Stomach smooth muscle (tissue), 2 donors: ENCODE measurements around the gene MAGEA1.

ENCODE experiments used
- H3K27ac ChIP-seq: one replicate; pipeline ENCODE4 v1.7.0; 2013; ENCODE audit warnings: mild to moderate bottlenecking, low read length, inconsistent platforms
- H3K27me3 ChIP-seq, 2 donors: one replicate each; pipeline ENCODE4 v1.7.0; 2013; ENCODE audit warnings: low read length in 2 of 2; ENCODE audit not compliant: insufficient read depth in 2 of 2, control insufficient read depth in 1 of 2
- H3K36me3 ChIP-seq, 2 donors: one replicate each; pipeline ENCODE4 v1.7.0; 2013; ENCODE audit warnings: low read length in 2 of 2; ENCODE audit not compliant: control insufficient read depth in 2 of 2, insufficient read depth in 2 of 2
- H3K4me1 ChIP-seq: one replicate; pipeline ENCODE4 v1.7.0; 2013; ENCODE audit warnings: low read length; ENCODE audit not compliant: control insufficient read depth, insufficient read depth
- H3K4me3 ChIP-seq, 2 donors: one replicate each; pipeline ENCODE4 v1.7.0; 2013; ENCODE audit warnings: low read length in 2 of 2
- H3K9ac ChIP-seq, 2 donors: one replicate each; pipeline ENCODE4 v1.7.0; 2013; ENCODE audit warnings: low read length in 2 of 2, mild to moderate bottlenecking in 1 of 2
- H3K9me3 ChIP-seq, 2 donors: one replicate each; pipeline ENCODE4 v1.7.0; 2013; ENCODE audit warnings: low read length in 2 of 2; ENCODE audit not compliant: control insufficient read depth in 2 of 2
- donor health status: healthy.
- donor health status: Pancreatic carcinoma.

MAGEA1 gene

GRCh38 chrX:153184787-153185186, 5.7 kb downstream of the MAGEA1 start:
- no peak overlapping the region for H3K27ac ChIP-seq
- no peaks in the 10 kb centered on the region for H3K4me1 ChIP-seq
- peaks cover 0 to 21% of the 10 kb centered on the region in 2 donors for H3K27me3 ChIP-seq
- H3K36me3 ChIP-seq, result no peaks in the 10 kb centered on the region
- no peak overlapping the region for H3K4me3 ChIP-seq
- no peak overlapping the region for H3K9ac ChIP-seq
- peaks cover 0 to 2% of the 10 kb centered on the region in 2 donors for H3K9me3 ChIP-seq

GRCh38 chrX:153190381-153190780, 11.3 kb downstream of the MAGEA1 start:
- H3K36me3 ChIP-seq, result no peaks in the 10 kb centered on the region
- peaks cover 0 to 15% of the 10 kb centered on the region in 2 donors for H3K27me3 ChIP-seq
- no peak overlapping the region for H3K27ac ChIP-seq
- peaks cover 0 to 4% of the 10 kb centered on the region in 2 donors for H3K9me3 ChIP-seq
- H3K4me1 ChIP-seq, result no peaks in the 10 kb centered on the region
- no peak overlapping the region for H3K4me3 ChIP-seq
- H3K9ac ChIP-seq, result no peak overlapping the region

- Histone ChIP-seq H3K27me3 (peaks cover 0 to 2% of the 10 kb centered on the region in 2 donors), H3K4me3 (no peak overlapping the region), H3K4me1 (no peaks in the 10 kb centered on the region), H3K36me3 (no peaks in the 10 kb centered on the region), H3K27ac (no peak overlapping the region), H3K9ac (no peak overlapping the region), H3K9me3 (peaks cover 0 to 5% of the 10 kb centered on the region in 2 donors)
Measured at GRCh38 chrX:153200462-153200861, 21.4 kb downstream of the MAGEA1 start.

GRCh38 chrX:153206425-153207046, 27.5 kb downstream of the MAGEA1 start:
- Histone ChIP-seq H3K9ac (no peak overlapping the region), H3K27me3 (peaks cover 0 to 2% of the 10 kb centered on the region in 2 donors), H3K9me3 (no peaks in the 10 kb centered on the region), H3K36me3 (no peaks in the 10 kb centered on the region), H3K4me3 (no peak overlapping the region), H3K4me1 (no peaks in the 10 kb centered on the region), H3K27ac (no peak overlapping the region)

- Histone ChIP-seq H3K4me3 (no peak overlapping the region), H3K9me3 (no peaks in the 10 kb centered on the region), H3K27ac (no peak overlapping the region), H3K9ac (no peak overlapping the region), H3K36me3 (no peaks in the 10 kb centered on the region), H3K4me1 (no peaks in the 10 kb centered on the region), H3K27me3 (peaks cover 0 to 3% of the 10 kb centered on the region in 2 donors)
Measured at GRCh38 chrX:153209347-153209746, 30.3 kb downstream of the MAGEA1 start.

- H3K9ac ChIP-seq, result no peak overlapping the region
- H3K9me3 ChIP-seq, result no peaks in the 10 kb centered on the region
- H3K4me1 ChIP-seq, result no peaks in the 10 kb centered on the region
- no peaks in the 10 kb centered on the region for H3K36me3 ChIP-seq
- H3K27ac ChIP-seq, result no peak overlapping the region
- H3K4me3 ChIP-seq, result no peak overlapping the region
- H3K27me3 ChIP-seq, result peaks cover 0 to 16% of the 10 kb centered on the region in 2 donors
Measured at GRCh38 chrX:153214934-153215333, 35.9 kb downstream of the MAGEA1 start.

- no peaks in the 10 kb centered on the region for H3K36me3 ChIP-seq
- H3K4me3 ChIP-seq, result no peak overlapping the region
- no peak overlapping the region for H3K9ac ChIP-seq
- no peaks in the 10 kb centered on the region for H3K4me1 ChIP-seq
- peaks cover 0 to 16% of the 10 kb centered on the region in 2 donors for H3K27me3 ChIP-seq
- no peak overlapping the region for H3K27ac ChIP-seq
- H3K9me3 ChIP-seq, result no peaks in the 10 kb centered on the region
Measured at GRCh38 chrX:153216926-153217325, 37.8 kb downstream of the MAGEA1 start.

- Histone ChIP-seq H3K4me3 (no peak overlapping the region), H3K36me3 (no peaks in the 10 kb centered on the region), H3K9ac (no peak overlapping the region), H3K4me1 (peaks cover 4% of the 10 kb centered on the region), H3K9me3 (peaks cover 0 to 3% of the 10 kb centered on the region in 2 donors), H3K27ac (no peak overlapping the region), H3K27me3 (peaks cover 0 to 14% of the 10 kb centered on the region in 2 donors)
Measured at GRCh38 chrX:153225438-153226098, 46.5 kb downstream of the MAGEA1 start.

GRCh38 chrX:153226344-153227185, 47.5 kb downstream of the MAGEA1 start:
- Histone ChIP-seq H3K9me3 (peaks cover 0 to 3% of the 10 kb centered on the region in 2 donors), H3K4me1 (peaks cover 4% of the 10 kb centered on the region), H3K27me3 (peaks cover 0 to 14% of the 10 kb centered on the region in 2 donors), H3K36me3 (no peaks in the 10 kb centered on the region), H3K9ac (no peak overlapping the region), H3K4me3 (no peak overlapping the region), H3K27ac (no peak overlapping the region)
